Naive thymus-derived CD4-positive, alpha-beta T cell (primary cell): ENCODE data around the gene BAHD1. TPM values are rescaled to one million over a fixed set of nuclear protein-coding genes. Genes with fewer than 3 reads are reported as not detected.

Experiments
- ATAC-seq: fragments of 150-1000 bp; cut with Tn5 transposase; 2 replicates; pipeline ENCODE4 v1.10.0; 2021; ENCODE audit warnings: mild to moderate bottlenecking, moderate library complexity
- CTCF ChIA-PET: fragments of 350-600 bp; sonication (Branson Sonifier 250); formaldehyde crosslinking; loops from one replicate; lab custom pipeline; 2021; ENCODE audit warnings: antibody characterized with exemption; lab: Charles Lee
- POLR2A ChIA-PET: fragments of 350-600 bp; sonication (Branson Sonifier 250); formaldehyde crosslinking; loops from one replicate; lab custom pipeline; 2021; ENCODE audit warnings: antibody characterized with exemption, inconsistent platforms; lab: Charles Lee
- DNase-seq, 9 donors: peaks; one replicate each; pipeline versions ENCODE4 v3.0.0 to v3.0.0-alpha.2; 2020 to 2022; ENCODE audit warnings: mixed read lengths in 1 of 9
- H3K27ac ChIP-seq: one replicate; pipeline ENCODE4 v1.7.0; 2013; ENCODE audit warnings: mild to moderate bottlenecking, low read depth, low read length, moderate library complexity
- H3K27me3 ChIP-seq, 2 donors: one replicate each; pipeline ENCODE4 v1.7.0; 2013; ENCODE audit warnings: low read length in 2 of 2, mild to moderate bottlenecking in 2 of 2, moderate library complexity in 2 of 2; ENCODE audit not compliant: control insufficient read depth in 2 of 2, insufficient read depth in 2 of 2
- H3K36me3 ChIP-seq, 3 experiments: 1 replicate in 2 of 3; 2 replicates in 1 of 3; pipeline ENCODE4 v1.7.0; 2013; ENCODE audit warnings: low read length in 3 of 3, mild to moderate bottlenecking in 3 of 3, moderate library complexity in 1 of 3; ENCODE audit not compliant: insufficient read depth in 3 of 3, control insufficient read depth in 2 of 3
- H3K4me1 ChIP-seq, 2 donors: one replicate each; pipeline ENCODE4 v1.7.0; 2013; ENCODE audit warnings: low read length in 2 of 2, mild to moderate bottlenecking in 2 of 2, moderate library complexity in 1 of 2; ENCODE audit not compliant: control insufficient read depth in 2 of 2, insufficient read depth in 2 of 2
- H3K4me3 ChIP-seq: 2 replicates; pipeline ENCODE4 v1.7.0; 2013; ENCODE audit warnings: mild to moderate bottlenecking, low read length
- H3K9me3 ChIP-seq, 3 experiments: 1 replicate in 2 of 3; 2 replicates in 1 of 3; pipeline ENCODE4 v1.7.0; 2013; ENCODE audit warnings: low read length in 3 of 3; ENCODE audit not compliant: control insufficient read depth in 2 of 3
- H3K27ac Mint-ChIP-seq, 9 donors: one replicate each; pipeline ENCODE4 v1.8.0; 2020 to 2022; ENCODE audit warnings: mixed read lengths in 9 of 9, mild to moderate bottlenecking in 8 of 9, moderate library complexity in 5 of 9, inconsistent platforms in 2 of 9
- H3K27me3 Mint-ChIP-seq, 5 donors: one replicate each; pipeline ENCODE4 v1.8.0; 2021 to 2022; ENCODE audit warnings: mixed read lengths in 5 of 5, mild to moderate bottlenecking in 1 of 5
- H3K36me3 Mint-ChIP-seq, 5 donors: one replicate each; pipeline ENCODE4 v1.8.0; 2020 to 2022; ENCODE audit warnings: mixed read lengths in 5 of 5, mild to moderate bottlenecking in 3 of 5, inconsistent platforms in 1 of 5
- H3K4me1 Mint-ChIP-seq, 7 donors: one replicate each; pipeline ENCODE4 v1.8.0; 2020 to 2022; ENCODE audit warnings: mixed read lengths in 7 of 7, mild to moderate bottlenecking in 3 of 7, inconsistent platforms in 1 of 7
- H3K4me3 Mint-ChIP-seq, 10 donors: one replicate each; pipeline ENCODE4 v1.8.0; 2020 to 2022; ENCODE audit warnings: mild to moderate bottlenecking in 10 of 10, mixed read lengths in 10 of 10, moderate library complexity in 6 of 10, inconsistent platforms in 2 of 10
- H3K9me3 Mint-ChIP-seq, 11 donors: one replicate each; pipeline ENCODE4 v1.8.0; 2020 to 2022; ENCODE audit warnings: mixed read lengths in 11 of 11, mild to moderate bottlenecking in 4 of 11, inconsistent platforms in 1 of 11, moderate library complexity in 1 of 11
- intact Hi-C, 2 donors: fragments of 100-400 bp; cut with micrococcal nuclease; formaldehyde crosslinking; loops; one replicate each; pipeline ENCODE4 v1.15.1; 2023
- polyA plus RNA-seq, 2 donors: library from polyadenylated mRNA; unstranded; fragments of 300-500 nt; fragmentation: Illumina TruSeq; gene quantifications; one replicate each; pipeline ENCODE4 v1.2.3, GENCODE V29; 2021
- total RNA-seq, 6 experiments: library from RNA in 5 of 6; stranded (reverse) in 5 of 6; gene quantifications; 1 replicate in 5 of 6; 2 replicates in 1 of 6; pipeline ENCODE4 v1.2.3 and lab custom pipeline; 2021 to 2026

Gene BAHD1
- total and polyA plus RNA-seq, 7 experiments from 2014 or later = 2.2 to 48.8 (median 29.6) TPM

DNA sequence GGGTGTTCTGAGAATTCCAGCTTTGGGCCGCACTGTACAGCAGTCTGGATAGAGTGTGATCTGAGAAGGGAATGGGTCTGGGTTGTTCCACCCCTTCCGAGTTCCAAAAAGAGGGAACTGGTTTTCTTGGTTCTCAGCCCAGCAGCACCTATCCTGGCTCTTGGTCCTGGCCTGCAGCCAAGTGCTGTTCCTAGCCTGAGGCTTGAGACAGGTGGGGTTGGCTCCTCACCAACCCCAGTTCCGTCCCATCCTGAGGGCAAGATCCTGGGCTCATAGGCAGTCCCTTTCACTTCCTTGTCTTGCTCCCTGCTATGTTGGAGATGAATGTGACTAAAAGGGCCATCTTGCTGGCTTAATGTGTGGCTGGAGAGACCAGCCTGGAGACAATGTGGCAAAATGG is 20.0 kb upstream of the BAHD1 start:
- peaks cover 0 to 7% (median 0%) of the 10 kb centered on the region in 7 donors for H3K4me1 Mint-ChIP-seq
- intact Hi-C loops = loop anchor here (5.0 kb wide), 3 partner anchors 38 to 733 kb away; partner anchors contain the start of gene KNSTRN (in 1 of the 2)
- no peak overlapping the region for H3K27ac ChIP-seq

DNA sequence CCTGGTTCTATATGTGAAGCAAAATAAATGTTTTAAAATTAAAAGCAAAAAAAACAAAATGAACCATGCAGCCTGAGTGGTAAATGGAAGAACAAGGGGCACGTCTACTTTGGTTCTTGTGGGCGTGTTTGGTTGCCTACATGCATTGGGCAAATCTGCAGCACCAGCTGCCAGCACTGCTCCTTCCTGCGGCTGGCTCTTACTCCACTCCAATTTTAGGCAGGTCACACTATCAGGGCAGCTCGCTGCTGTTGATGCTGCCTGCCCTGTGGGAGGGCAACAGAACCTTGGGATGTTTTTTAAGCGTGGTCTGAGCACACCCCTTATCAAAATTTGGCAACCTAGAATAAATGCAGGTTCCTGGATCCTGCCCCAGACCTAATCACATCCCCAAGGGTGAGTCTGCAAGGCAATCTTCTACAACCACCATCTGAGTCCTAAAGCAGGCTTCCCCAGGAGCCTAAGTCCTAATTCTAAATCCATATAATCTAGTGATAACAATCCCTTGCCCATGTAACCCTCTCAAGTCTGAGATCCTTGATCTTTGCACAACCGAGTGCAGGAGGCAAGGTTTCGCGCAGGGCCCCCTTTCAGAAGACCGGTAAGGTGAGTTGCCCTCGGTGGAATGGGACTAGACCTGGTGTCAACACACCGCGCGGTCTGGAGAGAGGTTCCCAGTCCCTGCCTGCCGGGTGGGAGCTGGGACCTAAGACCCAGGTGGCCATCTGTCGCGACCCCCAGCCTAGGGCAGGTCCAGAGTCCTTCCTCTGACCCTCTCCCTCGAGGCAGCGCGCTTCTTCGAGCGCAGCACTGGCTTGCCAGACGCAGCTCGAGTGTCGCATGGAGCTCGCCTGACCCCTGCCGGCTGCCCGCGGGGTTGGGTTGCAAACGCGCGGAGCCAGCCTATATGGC is 19.3 kb upstream of the BAHD1 start:
- Mint-ChIP-seq H3K36me3 (peaks cover 0 to 8% (median 4%) of the 10 kb centered on the region in 5 donors), H3K4me1 (peaks cover 0 to 7% (median 0%) of the 10 kb centered on the region in 7 donors), H3K9me3 (no peaks in the 10 kb centered on the region), H3K4me3 (peak overlapping the region in 1 of 10 donors; percentile 4), H3K27ac (peak overlapping the region in 1 of 9 donors; percentile 32), H3K27me3 (no peaks in the 10 kb centered on the region)
- CTCF ChIA-PET = interaction anchor here (0.6 to 11.1 kb wide), 12 partner anchors 9 to 142 kb away, joined by 3 to 107 read pairs (median 5); partner anchors contain the start of genes CCDC9B and INAFM2
- DNase-seq = peak; percentile 59 to 84 (median 73)
- intact Hi-C loops = loop anchor here (1.0 to 5.0 kb wide), 9 partner anchors 16 to 734 kb away; partner anchors contain the start of genes IVD (in 1 of the 2) and KNSTRN (in 1 of the 2)
- Histone ChIP-seq H3K4me3 (peak overlapping the region; percentile 19), H3K4me1 (peaks cover 0 to 3% of the 10 kb centered on the region in 2 donors), H3K36me3 (peaks cover 0 to 12% (median 0%) of the 10 kb centered on the region in 3 experiments), H3K9me3 (no peaks in the 10 kb centered on the region), H3K27ac (no peak overlapping the region), H3K27me3 (no peaks in the 10 kb centered on the region)
- peak; percentile 97 for ATAC-seq
- POLR2A ChIA-PET = interaction anchor here (0.6 to 0.7 kb wide), 2 partner anchors 53 to 77 kb away, joined by 3 read pairs; no protein-coding TSS in a partner anchor

More for the DNA sequence above, 20.0 kb upstream of the BAHD1 start:
- Mint-ChIP-seq H3K4me3 (no peak overlapping the region), H3K9me3 (no peaks in the 10 kb centered on the region), H3K36me3 (peaks cover 0 to 10% (median 4%) of the 10 kb centered on the region in 5 donors), H3K27me3 (no peaks in the 10 kb centered on the region), H3K27ac (no peak overlapping the region)
- Histone ChIP-seq H3K4me3 (no peak overlapping the region), H3K27me3 (no peaks in the 10 kb centered on the region), H3K9me3 (no peaks in the 10 kb centered on the region), H3K36me3 (peaks cover 0 to 19% (median 2%) of the 10 kb centered on the region in 3 experiments), H3K4me1 (peaks cover 0 to 3% of the 10 kb centered on the region in 2 donors)
- ATAC-seq = no peak
- DNase-seq = no peak
- ChIA-PET CTCF (interaction anchor here (0.7 to 11.1 kb wide), 6 partner anchors 13 to 288 kb away, joined by 4 to 107 read pairs (median 4); partner anchors contain the start of gene CCDC9B), POLR2A (no interaction called here)

DNA sequence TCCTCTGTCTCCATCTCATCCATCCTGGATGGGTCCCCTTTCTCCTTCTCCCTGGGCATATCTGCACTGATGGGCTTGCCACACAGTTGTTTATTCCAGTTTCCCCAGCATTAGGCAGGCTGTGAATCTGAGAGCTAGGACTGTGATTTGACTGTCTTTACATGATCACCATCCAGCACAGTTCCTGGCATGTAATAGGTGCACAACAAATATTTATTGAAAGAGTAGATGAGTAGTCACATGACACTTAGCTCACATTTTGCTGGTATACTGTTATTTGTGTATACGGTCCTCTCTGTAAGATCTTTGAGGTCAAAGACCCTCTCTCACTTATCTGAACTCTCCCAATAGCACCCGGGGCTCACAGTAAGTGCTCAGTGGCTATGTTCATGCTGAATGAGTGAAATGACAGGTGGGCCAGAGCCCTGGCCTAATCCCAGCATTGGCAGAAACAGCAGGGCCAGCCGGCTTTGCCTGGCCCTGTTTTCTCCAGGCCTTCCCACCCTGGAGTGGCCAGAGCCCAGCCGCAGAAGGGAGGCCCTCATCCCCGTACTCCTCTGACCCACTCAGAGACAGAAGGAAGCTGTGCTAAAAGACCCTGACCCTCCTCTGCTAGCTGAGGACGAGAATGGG is 16.2 kb upstream of the BAHD1 start:
- intact Hi-C loops = loop anchor here (5.0 kb wide), 3 partner anchors 42 to 737 kb away; partner anchors contain the start of gene KNSTRN (in 1 of the 2)
- Mint-ChIP-seq H3K9me3 (no peaks in the 10 kb centered on the region), H3K27me3 (no peaks in the 10 kb centered on the region), H3K4me3 (no peak overlapping the region), H3K4me1 (peaks cover 0 to 7% (median 0%) of the 10 kb centered on the region in 7 donors), H3K36me3 (peaks cover 0 to 16% (median 5%) of the 10 kb centered on the region in 5 donors), H3K27ac (no peak overlapping the region)
- Histone ChIP-seq H3K27me3 (no peaks in the 10 kb centered on the region), H3K9me3 (no peaks in the 10 kb centered on the region), H3K27ac (no peak overlapping the region), H3K4me3 (no peak overlapping the region), H3K36me3 (no peaks in the 10 kb centered on the region), H3K4me1 (peaks cover 0 to 3% of the 10 kb centered on the region in 2 donors)
- ATAC-seq = no peak
- DNase-seq = no peak
- CTCF ChIA-PET = interaction anchor here (0.6 to 11.1 kb wide), 6 partner anchors 12 to 94 kb away, joined by 3 to 107 read pairs (median 3); partner anchors contain the start of genes BAHD1 and CCDC9B
- POLR2A ChIA-PET = no interaction called here

DNA sequence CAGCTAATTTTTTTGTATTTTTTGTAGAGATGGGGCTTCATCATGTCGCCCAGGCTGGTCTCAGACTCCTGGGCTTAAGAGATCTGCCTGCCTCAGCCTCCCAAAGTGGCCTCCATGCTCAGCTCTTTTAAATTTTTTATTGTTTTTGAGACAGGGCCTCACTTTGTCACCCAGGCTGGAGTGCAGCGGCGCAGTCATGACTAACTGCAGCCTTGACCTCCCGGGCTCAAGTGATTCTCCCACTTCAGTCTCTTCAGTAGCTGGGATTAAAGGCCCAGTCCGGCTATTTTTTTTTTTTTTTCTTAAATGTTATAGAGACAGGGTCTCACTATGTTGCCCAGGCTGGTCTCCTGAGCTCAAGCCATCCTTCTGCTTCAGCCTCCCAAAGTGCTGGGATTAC is 15.1 kb upstream of the BAHD1 start:
- POLR2A ChIA-PET = no interaction called here

DNA sequence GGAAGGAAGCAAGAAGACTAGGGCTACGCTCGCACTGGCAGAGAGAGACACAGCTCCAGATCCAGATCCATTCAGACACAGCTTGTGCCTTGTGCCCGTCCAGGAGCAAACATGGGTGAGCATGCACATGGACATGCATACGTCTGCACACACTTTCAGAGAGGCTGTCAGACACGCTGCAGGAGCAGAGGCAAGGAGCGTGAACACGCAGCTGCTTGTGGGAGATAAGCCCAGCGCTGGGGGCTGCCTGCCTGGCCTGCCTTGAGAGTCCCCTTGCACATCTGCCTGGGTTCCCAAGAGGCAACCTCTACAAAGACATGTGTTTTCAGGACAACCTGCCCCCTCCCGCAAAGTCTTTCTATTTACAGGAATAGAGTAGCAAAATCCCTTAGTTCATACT is 13.6 kb upstream of the BAHD1 start:
- Histone ChIP-seq H3K36me3 (no peaks in the 10 kb centered on the region), H3K9me3 (no peaks in the 10 kb centered on the region), H3K4me1 (no peaks in the 10 kb centered on the region), H3K27ac (no peak overlapping the region), H3K27me3 (no peaks in the 10 kb centered on the region), H3K4me3 (no peak overlapping the region)
- H3K4me3 Mint-ChIP-seq = no peak overlapping the region
- no peak overlapping the region for H3K27ac Mint-ChIP-seq
- DNase-seq = no peak
- intact Hi-C loops = no loop called here
- no peak for ATAC-seq
- no peaks in the 10 kb centered on the region for H3K9me3 Mint-ChIP-seq
- ChIA-PET POLR2A (no interaction called here), CTCF (interaction anchor here (0.9 to 11.1 kb wide), 2 partner anchors 86 to 95 kb away, joined by 3 to 107 read pairs; partner anchors contain the start of gene CCDC9B)
- peaks cover 0 to 16% (median 5%) of the 10 kb centered on the region in 5 donors for H3K36me3 Mint-ChIP-seq
- peaks cover 0 to under 1% (median 0%) of the 10 kb centered on the region in 7 donors for H3K4me1 Mint-ChIP-seq
- no peaks in the 10 kb centered on the region for H3K27me3 Mint-ChIP-seq

More for the DNA sequence above, 15.1 kb upstream of the BAHD1 start:
- Mint-ChIP-seq H3K9me3 (no peaks in the 10 kb centered on the region), H3K4me1 (peaks cover 0 to 7% (median 0%) of the 10 kb centered on the region in 7 donors), H3K27ac (no peak overlapping the region), H3K4me3 (no peak overlapping the region), H3K36me3 (peaks cover 0 to 16% (median 5%) of the 10 kb centered on the region in 5 donors), H3K27me3 (no peaks in the 10 kb centered on the region)
- CTCF ChIA-PET = interaction anchor here (0.7 to 11.1 kb wide), 4 partner anchors 27 to 146 kb away, joined by 3 to 107 read pairs (median 4); partner anchors contain the start of gene CCDC9B
- Histone ChIP-seq H3K27me3 (no peaks in the 10 kb centered on the region), H3K4me1 (peaks cover 0 to 3% of the 10 kb centered on the region in 2 donors), H3K27ac (no peak overlapping the region), H3K9me3 (no peaks in the 10 kb centered on the region), H3K4me3 (no peak overlapping the region), H3K36me3 (no peaks in the 10 kb centered on the region)
- intact Hi-C loops = no loop called here
- ATAC-seq (no peak), DNase-seq (no peak)

GRCh38 chr15:40428185-40428584 is 12.6 kb upstream of the BAHD1 start:
- H3K27ac Mint-ChIP-seq = no peak overlapping the region

More at GRCh38 chr15:40428185-40428584, 12.6 kb upstream of the BAHD1 start:
- Histone ChIP-seq H3K4me1 (no peaks in the 10 kb centered on the region), H3K4me3 (no peak overlapping the region), H3K9me3 (no peaks in the 10 kb centered on the region), H3K27me3 (no peaks in the 10 kb centered on the region), H3K27ac (no peak overlapping the region), H3K36me3 (no peaks in the 10 kb centered on the region)
- H3K9me3 Mint-ChIP-seq = no peaks in the 10 kb centered on the region
- peaks cover 0 to 1% (median 0%) of the 10 kb centered on the region in 7 donors for H3K4me1 Mint-ChIP-seq
- CTCF ChIA-PET = interaction anchor here (0.6 to 1.8 kb wide), 2 partner anchors 90 to 279 kb away, joined by 4 to 5 read pairs; no protein-coding TSS in a partner anchor
- intact Hi-C loops = no loop called here
- H3K36me3 Mint-ChIP-seq = peaks cover 0 to 16% (median 5%) of the 10 kb centered on the region in 5 donors
- ATAC-seq = no peak
- no peak overlapping the region for H3K4me3 Mint-ChIP-seq
- H3K27me3 Mint-ChIP-seq = peaks cover 0 to 8% (median 0%) of the 10 kb centered on the region in 5 donors
- no peak for DNase-seq
- POLR2A ChIA-PET = no interaction called here
